Endothelial cell of umbilical vein (primary cell): Measurements from ENCODE around the gene FARP1. TPM values are rescaled to one million over a fixed set of nuclear protein-coding genes. Genes with fewer than 3 reads are reported as not detected.

Source experiments
- BruUV-seq: library from RNA; stranded (reverse); fragments of 400-500 nt; replicated peaks from 2 replicates; lab custom pipeline; 2021; lab: Mats Ljungman, UMichigan
- CTCF ChIA-PET: fragments of 300-600, 350-600 bp; sonication (Branson Sonifier 250); formaldehyde crosslinking; loops from one replicate; lab custom pipeline; 2021; ENCODE audit warnings: antibody characterized with exemption, inconsistent platforms; lab: Charles Lee
- POLR2A ChIA-PET: fragments of 300-600, 350-600 bp; sonication (Branson Sonifier 250); formaldehyde crosslinking; loops from one replicate; lab custom pipeline; 2021; ENCODE audit warnings: antibody characterized with exemption, inconsistent platforms; lab: Charles Lee
- DNase-seq: peaks from one replicate; pipeline ENCODE4 v3.0.0-alpha.2; 2011; ENCODE audit warnings: low read depth, low spot score
- FAIRE-seq: peaks from 2 replicates; lab custom pipeline; 2011; peaks lifted over from hg19 to GRCh38; lab: Jason Lieb, UNC
- H2AFZ ChIP-seq: 2 replicates; pipeline ENCODE4 v1.6.0; 2012; ENCODE audit warnings: low read depth, low read length, control low read depth, inconsistent platforms
- H3K27ac ChIP-seq: 2 replicates; pipeline ENCODE4 v1.5.1; 2011; ENCODE audit warnings: low read depth, mild to moderate bottlenecking, control low read depth, low read length, moderate library complexity; ENCODE audit not compliant: insufficient read depth
- H3K27me3 ChIP-seq, 2 experiments: 2 replicates each; pipeline versions ENCODE4 v1.6.0 to v1.6.1; 2011; ENCODE audit warnings: low read length in 2 of 2, mixed read lengths in 1 of 2; ENCODE audit not compliant: control insufficient read depth in 2 of 2, insufficient read depth in 2 of 2
- H3K36me3 ChIP-seq, 2 experiments: 2 replicates in 1 of 2; 3 replicates in 1 of 2; pipeline ENCODE4 v1.5.1; 2011; ENCODE audit warnings: low read length in 2 of 2, mild to moderate bottlenecking in 1 of 2, moderate library complexity in 1 of 2; ENCODE audit not compliant: control insufficient read depth in 2 of 2, insufficient read depth in 2 of 2; ENCODE audit errors: extremely low read depth in 1 of 2
- H3K4me1 ChIP-seq: 3 replicates; pipeline ENCODE4 v1.5.1; 2011; ENCODE audit warnings: mild to moderate bottlenecking, low read length; ENCODE audit not compliant: control insufficient read depth, insufficient read depth; ENCODE audit errors: extremely low read depth
- H3K4me2 ChIP-seq: 2 replicates; pipeline ENCODE4 v1.6.1; 2011; ENCODE audit warnings: low read length, control low read depth, mixed read lengths; ENCODE audit not compliant: insufficient read depth
- H3K4me3 ChIP-seq, 3 experiments: fragments of 200-600 bp in 1 of 3; sonication (generic), shearing (Covaris generic) in 1 of 3; replicated peaks in 1 of 3; 2 replicates each; pipeline ENCODE4 v1.5.1; 2011 to 2016; ENCODE audit warnings: control low read depth in 3 of 3, low read length in 3 of 3, mild to moderate bottlenecking in 2 of 3, inconsistent platforms in 1 of 3, low read depth in 1 of 3, moderate library complexity in 1 of 3; ENCODE audit not compliant: insufficient read depth in 1 of 3
- H3K79me2 ChIP-seq: 2 replicates; pipeline ENCODE4 v1.6.0; 2012; ENCODE audit warnings: low read length, inconsistent platforms; ENCODE audit not compliant: control insufficient read depth, insufficient read depth
- H3K9ac ChIP-seq: replicated peaks from 2 replicates; pipeline ENCODE3; 2011; ENCODE audit warnings: low read length, control low read depth; ENCODE audit not compliant: insufficient read depth; ENCODE audit errors: extremely low read depth
- H3K9me1 ChIP-seq: replicated peaks from 3 replicates; pipeline ENCODE4 v1.6.0; 2011; ENCODE audit warnings: mild to moderate bottlenecking, low read length; ENCODE audit not compliant: control insufficient read depth, insufficient read depth; ENCODE audit errors: extremely low read depth
- H3K9me3 ChIP-seq: replicated peaks from 2 replicates; pipeline ENCODE4 v1.5.1; 2012; ENCODE audit warnings: low read length, inconsistent platforms; ENCODE audit not compliant: control insufficient read depth, insufficient read depth
- H4K20me1 ChIP-seq: replicated peaks from 2 replicates; pipeline ENCODE3; 2011; ENCODE audit warnings: mild to moderate bottlenecking, low read length; ENCODE audit not compliant: control insufficient read depth, insufficient read depth; ENCODE audit errors: extremely low read depth
- CTCF ChIP-seq, 2 donors: IDR thresholded peaks; 1 replicate in 1 of 2; 2 replicates in 1 of 2; pipeline ENCODE4 v1.5.1; 2011; ENCODE audit warnings: low read length in 2 of 2, mild to moderate bottlenecking in 2 of 2, moderate library complexity in 2 of 2, control low read depth in 1 of 2, inconsistent platforms in 1 of 2, low read depth in 1 of 2; ENCODE audit not compliant: insufficient read depth in 1 of 2; ENCODE audit errors: extremely low read depth in 1 of 2
- EZH2 ChIP-seq: IDR thresholded peaks from 2 replicates; pipeline ENCODE4 v1.6.1; 2012; ENCODE audit warnings: borderline replicate concordance, low read depth, mild to moderate bottlenecking, moderate library complexity, low read length, inconsistent platforms; ENCODE audit not compliant: severe bottlenecking
- FOS ChIP-seq: IDR thresholded peaks from 2 replicates; pipeline ENCODE4 v1.6.1; 2011; ENCODE audit warnings: mild to moderate bottlenecking, low read length, moderate library complexity, borderline replicate concordance; ENCODE audit not compliant: insufficient read depth
- GATA2 ChIP-seq: IDR thresholded peaks from 2 replicates; pipeline ENCODE4 v1.7.0; 2011; ENCODE audit warnings: low read depth, mild to moderate bottlenecking, moderate library complexity, mixed read lengths, low read length; ENCODE audit not compliant: insufficient read length, insufficient read depth
- JUN ChIP-seq: IDR thresholded peaks from 2 replicates; pipeline ENCODE4 v1.6.1; 2011; ENCODE audit warnings: borderline replicate concordance, low read depth; ENCODE audit not compliant: insufficient read length, insufficient read depth
- MAX ChIP-seq: IDR thresholded peaks from 2 replicates; pipeline ENCODE4 v1.6.1; 2011; ENCODE audit not compliant: insufficient read depth, insufficient read length
- MYC ChIP-seq: IDR thresholded peaks from one replicate; pipeline ENCODE4 v1.6.1; 2011; ENCODE audit warnings: mild to moderate bottlenecking, low read depth, low read length
- POLR2A ChIP-seq: IDR thresholded peaks from 2 replicates; pipeline ENCODE4 v1.6.1; 2012; ENCODE audit warnings: low read depth, mild to moderate bottlenecking, control low read depth, low read length
- POLR2AphosphoS5 ChIP-seq: IDR thresholded peaks from 2 replicates; pipeline ENCODE4 v1.6.1; 2012; ENCODE audit warnings: low read depth, mild to moderate bottlenecking, control low read depth, low read length, moderate library complexity; ENCODE audit not compliant: insufficient read depth
- dilution Hi-C: fragments of 300-500 bp; cut with MboI; formaldehyde crosslinking; loops from one replicate; pipeline ENCODE4 v1.15.0; 2019; ENCODE audit warnings: low sequenced_read_pairs; ENCODE audit not compliant: extremely low pct_ligation_motif_present
- intact Hi-C: fragments of 100-400 bp; cut with micrococcal nuclease; formaldehyde crosslinking; loops from one replicate; pipeline ENCODE4 v1.10.0; 2022
- polyA plus RNA-seq, 4 experiments: library from polyadenylated mRNA; depleted of rRNA in 3 of 4; stranded (reverse) in 3 of 4; unstranded in 1 of 4; fragments of >200 nt; gene quantifications; 2 replicates each; pipeline versions ENCODE4 v1.2.1 to v1.2.3, GENCODE V29; 2011 to 2012; ENCODE audit warnings: missing spikeins in 1 of 4
- total RNA-seq: library from RNA; stranded (reverse); gene quantifications from 2 replicates; pipeline ENCODE4 v1.2.3, GENCODE V29; 2021

Gene FARP1
- total and polyA plus RNA-seq, 2 donors (not counting 3 experiments of a cell fraction or from before 2014, with no cell fraction given): 19.0 to 77.7 TPM

GRCh38 chr13:98372876-98373275 is 230.0 kb downstream of the FARP1 start:
- no peaks in the 10 kb centered on the region for H3K9me3 ChIP-seq
- H3K79me2 ChIP-seq: no peaks in the 10 kb centered on the region
- H3K4me1 ChIP-seq: no peaks in the 10 kb centered on the region
- H3K27me3 ChIP-seq: no peaks in the 10 kb centered on the region
- ChIA-PET POLR2A (no interaction called here), CTCF (interaction anchor here (0.6 to 1.0 kb wide), 2 partner anchors 26 to 65 kb away, joined by 3 to 4 read pairs; no protein-coding TSS in a partner anchor)
- no peak overlapping the region for H3K27ac ChIP-seq
- no TSS peak for BruUV-seq
- dilution Hi-C loops: no loop called here
- no peak for FAIRE-seq
- no peaks in the 10 kb centered on the region for H4K20me1 ChIP-seq
- no peak overlapping the region for H2AFZ ChIP-seq
- no peak overlapping the region for H3K4me2 ChIP-seq
- intact Hi-C loops: no loop called here
- DNase-seq: no peak
- no peaks in the 10 kb centered on the region for H3K9me1 ChIP-seq
- TF ChIP-seq GATA2 (no peak), MAX (no peak), MYC (no peak), POLR2AphosphoS5 (no peak), FOS (no peak), CTCF (IDR thresholded peaks at IDR 0.05; ENCODE audit: extremely low read depth in 1 of 2, insufficient read depth in 1 of 2, low read depth in 1 of 2, low read length in 2 of 2) (no peak), POLR2A (no peak), EZH2 (no peak), JUN (no peak)
- H3K4me3 ChIP-seq: no peak overlapping the region
- H3K9ac ChIP-seq: no peak overlapping the region
- H3K36me3 ChIP-seq: peaks cover 0 to 1% of the 10 kb centered on the region in 2 experiments
